Osteoblast (primary cell): ENCODE data around the gene TRIM10. TPM values are rescaled to one million over a fixed set of nuclear protein-coding genes. Genes with fewer than 3 reads are reported as not detected.

Source experiments
- DNase-seq: peaks from one replicate; pipeline ENCODE4 v3.0.0; 2011; ENCODE audit warnings: low spot score, mixed read lengths; ENCODE audit not compliant: insufficient read length; ENCODE audit errors: missing footprints
- H2AFZ ChIP-seq: 2 replicates; pipeline ENCODE4 v1.6.0; 2011; ENCODE audit warnings: mild to moderate bottlenecking, low read length
- H3K27ac ChIP-seq: 2 replicates; pipeline ENCODE4 v1.5.1; 2011; ENCODE audit warnings: mild to moderate bottlenecking, low read depth, low read length, moderate library complexity
- H3K27me3 ChIP-seq: 2 replicates; pipeline ENCODE4 v1.6.0; 2012; ENCODE audit warnings: mild to moderate bottlenecking, control low read depth, inconsistent platforms, low read length, moderate library complexity; ENCODE audit not compliant: insufficient read depth
- H3K36me3 ChIP-seq: 2 replicates; pipeline ENCODE4 v1.5.1; 2011; ENCODE audit warnings: mild to moderate bottlenecking, low read length, control low read depth, moderate library complexity; ENCODE audit not compliant: insufficient read depth
- H3K4me1 ChIP-seq: 2 replicates; pipeline ENCODE4 v1.5.1; 2011; ENCODE audit warnings: mild to moderate bottlenecking, low read length, control low read depth, moderate library complexity; ENCODE audit not compliant: insufficient read depth
- H3K4me2 ChIP-seq: 2 replicates; pipeline ENCODE4 v1.6.0; 2011; ENCODE audit warnings: mild to moderate bottlenecking, low read length; ENCODE audit not compliant: insufficient read depth
- H3K4me3 ChIP-seq: fragments of 200-600 bp; sonication (generic); 3 replicates; pipeline ENCODE4 v1.5.1; 2012; ENCODE audit warnings: mild to moderate bottlenecking, low read length, inconsistent platforms; ENCODE audit not compliant: insufficient read depth
- H3K79me2 ChIP-seq: 2 replicates; pipeline ENCODE4 v1.6.0; 2012; ENCODE audit warnings: mild to moderate bottlenecking, low read length, control low read depth, inconsistent platforms; ENCODE audit not compliant: insufficient read depth
- H3K9me3 ChIP-seq: 2 replicates; pipeline ENCODE4 v1.5.1; 2011; ENCODE audit warnings: low read depth, low read length, control low read depth
- H4K20me1 ChIP-seq: 2 replicates; pipeline ENCODE4 v1.6.0; 2012; ENCODE audit warnings: mild to moderate bottlenecking, low read length, control low read depth; ENCODE audit not compliant: insufficient read depth
- CTCF ChIP-seq: IDR thresholded peaks from 2 replicates; pipeline ENCODE4 v1.5.1; 2011; ENCODE audit warnings: mild to moderate bottlenecking, low read depth, low read length, moderate library complexity; ENCODE audit errors: extremely low read depth
- total RNA-seq: library from RNA; depleted of rRNA; stranded (reverse); fragments of >200 nt; gene quantifications from 2 replicates; pipeline ENCODE4 v1.2.3, GENCODE V29; 2012

Gene TRIM10
- total RNA-seq, 1 donor = not detected

GRCh38 chr6:30206152-30206551 lies 45.1 kb upstream of the TRIM10 start:
- Histone ChIP-seq H3K27ac (peak overlapping the region; percentile 25), H3K27me3 (no peaks in the 10 kb centered on the region), H3K36me3 (no peaks in the 10 kb centered on the region), H3K9me3 (no peaks in the 10 kb centered on the region), H3K79me2 (peaks cover 69% of the 10 kb centered on the region), H3K4me3 (no peak overlapping the region), H4K20me1 (peaks cover 74% of the 10 kb centered on the region), H3K4me2 (peak overlapping the region; percentile 0), H2AFZ (no peak overlapping the region), H3K4me1 (peaks cover 30% of the 10 kb centered on the region)
- peak; percentile 80 for DNase-seq
- TF ChIP-seq CTCF = peak; percentile 27

DNA sequence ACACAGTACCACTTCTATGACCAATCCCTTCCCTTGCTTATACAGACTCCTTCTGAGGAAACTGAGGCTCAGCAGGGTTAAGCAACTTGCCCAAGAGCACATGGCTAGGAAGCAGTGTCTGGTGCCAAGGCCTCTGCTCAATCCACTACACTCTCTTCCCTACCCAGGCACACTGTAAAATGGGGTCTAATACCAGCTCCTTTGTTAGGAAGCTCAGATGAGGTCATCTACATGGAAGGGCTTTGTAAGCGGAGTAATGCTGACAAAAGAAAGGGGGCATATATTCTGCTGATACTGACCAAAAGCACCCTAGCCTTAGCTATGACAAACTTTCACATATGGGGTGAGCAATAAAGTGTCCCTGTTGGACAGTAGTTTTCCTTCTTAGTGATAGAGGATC lies 43.1 kb upstream of the TRIM10 start:
- Histone ChIP-seq H3K27me3 (no peaks in the 10 kb centered on the region), H3K27ac (no peak overlapping the region), H3K4me2 (no peak overlapping the region), H3K36me3 (peaks cover 12% of the 10 kb centered on the region), H3K4me1 (peaks cover 26% of the 10 kb centered on the region), H2AFZ (no peak overlapping the region), H3K79me2 (peaks cover 62% of the 10 kb centered on the region), H4K20me1 (peaks cover 69% of the 10 kb centered on the region), H3K9me3 (no peaks in the 10 kb centered on the region), H3K4me3 (no peak overlapping the region)
- TF ChIP-seq CTCF = no peak
- DNase-seq = no peak

GRCh38 chr6:30202366-30202765 lies 41.4 kb upstream of the TRIM10 start:
- Histone ChIP-seq H4K20me1 (peaks cover 55% of the 10 kb centered on the region), H3K36me3 (peaks cover 25% of the 10 kb centered on the region), H3K9me3 (no peaks in the 10 kb centered on the region), H2AFZ (no peak overlapping the region), H3K27me3 (no peaks in the 10 kb centered on the region), H3K4me2 (no peak overlapping the region), H3K4me1 (peaks cover 16% of the 10 kb centered on the region), H3K27ac (no peak overlapping the region), H3K4me3 (no peak overlapping the region), H3K79me2 (peaks cover 45% of the 10 kb centered on the region)
- no peak for TF ChIP-seq CTCF
- no peak for DNase-seq

DNA sequence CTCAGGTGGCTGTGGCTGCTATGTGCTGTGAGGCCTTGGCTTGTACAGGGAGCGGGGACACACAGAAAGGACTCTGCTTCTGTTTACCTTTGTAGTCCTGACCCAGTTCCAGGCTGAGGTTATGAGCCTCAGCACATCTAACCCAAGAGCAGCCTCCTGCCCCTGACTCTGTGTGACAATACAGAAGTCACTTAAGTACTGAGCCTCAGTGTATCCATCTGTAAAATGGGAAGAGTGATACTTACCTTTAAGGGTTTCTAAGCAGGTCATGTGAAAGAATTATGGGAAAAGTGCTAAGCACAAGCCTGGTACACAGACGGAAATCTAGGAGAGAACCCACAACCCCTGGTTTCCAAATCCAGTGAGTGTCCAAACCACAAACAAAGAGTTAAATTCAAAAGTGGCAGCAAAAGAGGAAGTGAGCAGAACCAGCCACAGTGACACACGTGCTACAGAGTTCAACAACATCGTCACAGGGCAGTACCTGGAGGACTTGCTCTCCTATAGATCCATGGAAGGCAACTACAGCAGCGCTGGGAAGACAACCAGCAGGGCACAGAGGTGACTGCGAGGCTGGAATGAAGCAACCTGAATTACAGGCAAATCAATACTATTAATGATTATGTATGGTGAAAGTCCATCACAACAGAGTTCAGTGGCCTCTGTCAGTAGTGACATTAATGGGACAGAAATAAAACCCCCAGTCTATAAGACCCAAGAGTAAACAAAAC lies 39.7 kb upstream of the TRIM10 start:
- H3K4me3 ChIP-seq = no peak overlapping the region
- H3K27ac ChIP-seq = no peak overlapping the region
- H3K79me2 ChIP-seq = peaks cover 37% of the 10 kb centered on the region
- peaks cover 46% of the 10 kb centered on the region for H4K20me1 ChIP-seq
- TF ChIP-seq CTCF = no peak
- peaks cover 35% of the 10 kb centered on the region for H3K36me3 ChIP-seq
- H3K4me2 ChIP-seq = no peak overlapping the region
- no peaks in the 10 kb centered on the region for H3K27me3 ChIP-seq
- no peaks in the 10 kb centered on the region for H3K9me3 ChIP-seq
- H3K4me1 ChIP-seq = no peaks in the 10 kb centered on the region
- DNase-seq = peak; percentile 70
- H2AFZ ChIP-seq = no peak overlapping the region
